Measurements from ENCODE around the gene GRK2. TPM values are rescaled to one million over a fixed set of nuclear protein-coding genes. Genes with fewer than 3 reads are reported as not detected.
A peak's percentile ranks its signal among the peaks of the same experiment; 100 is the strongest.

GRK2 gene
- total and polyA plus RNA-seq, 2 of the 13 experiments (the other 11 are each of a cell fraction or from before 2014, with no cell fraction given) = 31.3 to 42.4 TPM

- TF ChIP-seq HNF1A (IDR thresholded peaks at IDR 0.05; ENCODE audit: low read depth) = no peak
- peak; percentile 67; the same call in 1 of the 2 replicates for TF ChIP-seq HNF1A (CRISPR knock-in tag; IDR thresholded peaks at IDR 0.05; ENCODE audit: borderline replicate concordance)
- TF ChIP-seq NPAS2 (CRISPR knock-in tag; IDR thresholded peaks at IDR 0.05; ENCODE audit: borderline replicate concordance) = no peak
- no peak for TF ChIP-seq ZNF737 (CRISPR knock-in tag; IDR thresholded peaks at IDR 0.05; ENCODE audit: borderline replicate concordance)
- no peak for TF ChIP-seq ZEB1 (IDR thresholded peaks at IDR 0.05; ENCODE audit: insufficient replicate concordance, low read depth)
- TF ChIP-seq SP4 (CRISPR knock-in tag; IDR thresholded peaks at IDR 0.05) = peak; percentile 80
- no peak for TF ChIP-seq MTERF4 (CRISPR knock-in tag; IDR thresholded peaks at IDR 0.05)
- TF ChIP-seq ZFP1 (CRISPR knock-in tag; IDR thresholded peaks at IDR 0.05) = peak; percentile 33; the same call in 1 of the 2 replicates
- TF ChIP-seq ZNF557 (CRISPR knock-in tag; IDR thresholded peaks at IDR 0.05) = peak; percentile 80; the same call in 1 of the 2 replicates
- TF ChIP-seq ZNF362 (CRISPR knock-in tag; IDR thresholded peaks at IDR 0.05; ENCODE audit: borderline replicate concordance) = peak; percentile 57; the same call in 1 of the 2 replicates
- peak; percentile 80 for TF ChIP-seq ARNTL (CRISPR knock-in tag; IDR thresholded peaks at IDR 0.05)
- TF ChIP-seq ZNF18 (CRISPR knock-in tag; IDR thresholded peaks at IDR 0.05; ENCODE audit: insufficient replicate concordance) = peak; percentile 45
- TF ChIP-seq AKAP8 (CRISPR knock-in tag; IDR thresholded peaks at IDR 0.05) = peak; percentile 93
- TF ChIP-seq ZNF776 (CRISPR knock-in tag; IDR thresholded peaks at IDR 0.05) = no peak
- peak; percentile 94 for TF ChIP-seq CEBPG (CRISPR knock-in tag; IDR thresholded peaks at IDR 0.05)
- peak; percentile 78; the same call in 1 of the 2 replicates for TF ChIP-seq CBX5 (CRISPR knock-in tag; IDR thresholded peaks at IDR 0.05; ENCODE audit: borderline replicate concordance)
- TF ChIP-seq HNF4A (CRISPR knock-in tag; IDR thresholded peaks at IDR 0.05) = 0 out of 2 replicates have a peak, but pooled peaks have one; percentile 17
- peak; percentile 93; the same call in 1 of the 2 replicates for TF ChIP-seq ARHGAP35 (CRISPR knock-in tag; IDR thresholded peaks at IDR 0.05; ENCODE audit: borderline replicate concordance)
- peak in 1 of 2 experiments; percentile 54; a peak in 2 of 4 replicates for TF ChIP-seq ATF4 (CRISPR knock-in tag; IDR thresholded peaks at IDR 0.05)
- peak; percentile 86; the same call in 1 of the 2 replicates for TF ChIP-seq SPEN (CRISPR knock-in tag; IDR thresholded peaks at IDR 0.05; ENCODE audit: low read depth)
Measured at GRCh38 chr11:67288452-67289225, 22.4 kb downstream of the GRK2 start (continued).

All from HepG2 (cell line).